HG02571 (cell line): Measurements from ENCODE around the gene GREB1L.

Experiments used
- ATAC-seq: cut with Tn5 transposase; IDR thresholded peaks from one replicate; pipeline ENCODE4 v1.9.1; 2021; ENCODE audit warnings: mild to moderate bottlenecking, moderate library complexity; ENCODE audit not compliant: unreplicated experiment

Gene GREB1L

DNA sequence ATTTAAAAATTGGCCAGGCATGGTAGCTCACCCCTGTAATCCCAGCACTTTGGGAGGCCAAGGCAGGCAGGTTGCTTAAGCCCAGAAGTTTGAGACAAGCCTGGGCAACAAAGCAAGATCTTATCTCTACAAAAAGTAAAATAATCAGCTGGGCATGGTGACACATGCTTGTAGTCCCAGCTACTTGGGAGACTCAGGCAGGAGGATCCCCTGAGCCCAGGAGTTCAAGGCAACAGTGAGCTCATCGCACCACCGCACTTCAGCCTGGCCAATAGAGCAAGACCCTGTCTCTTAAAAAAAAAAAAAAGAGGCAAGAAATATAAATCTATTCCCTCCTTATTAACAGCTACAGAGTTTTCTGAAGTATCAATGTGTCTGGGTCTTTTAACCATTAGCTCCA, 306.6 kb downstream of the GREB1L start:
- no peak for ATAC-seq

DNA sequence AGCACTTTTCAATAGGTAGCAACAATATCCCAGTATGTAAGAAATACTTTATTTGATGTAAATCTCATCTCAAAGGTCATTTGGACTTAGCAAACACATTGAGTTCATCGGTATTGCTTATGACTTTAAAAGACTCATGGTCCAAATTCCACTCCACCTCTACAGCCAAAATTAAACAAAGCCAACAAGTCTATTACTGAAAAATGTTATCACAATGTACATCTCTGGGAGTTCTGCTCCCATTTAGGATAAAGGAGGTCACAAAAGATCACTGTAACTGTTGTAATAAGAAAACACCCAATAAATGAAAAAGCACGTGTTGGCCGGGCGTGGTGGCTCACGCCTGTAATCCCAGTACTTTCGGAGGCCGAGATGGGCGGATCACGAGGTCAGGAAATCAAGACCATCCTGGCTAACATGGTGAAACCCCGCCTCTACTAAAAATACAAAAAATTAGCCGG, 308.5 kb downstream of the GREB1L start:
- ATAC-seq: no peak

DNA sequence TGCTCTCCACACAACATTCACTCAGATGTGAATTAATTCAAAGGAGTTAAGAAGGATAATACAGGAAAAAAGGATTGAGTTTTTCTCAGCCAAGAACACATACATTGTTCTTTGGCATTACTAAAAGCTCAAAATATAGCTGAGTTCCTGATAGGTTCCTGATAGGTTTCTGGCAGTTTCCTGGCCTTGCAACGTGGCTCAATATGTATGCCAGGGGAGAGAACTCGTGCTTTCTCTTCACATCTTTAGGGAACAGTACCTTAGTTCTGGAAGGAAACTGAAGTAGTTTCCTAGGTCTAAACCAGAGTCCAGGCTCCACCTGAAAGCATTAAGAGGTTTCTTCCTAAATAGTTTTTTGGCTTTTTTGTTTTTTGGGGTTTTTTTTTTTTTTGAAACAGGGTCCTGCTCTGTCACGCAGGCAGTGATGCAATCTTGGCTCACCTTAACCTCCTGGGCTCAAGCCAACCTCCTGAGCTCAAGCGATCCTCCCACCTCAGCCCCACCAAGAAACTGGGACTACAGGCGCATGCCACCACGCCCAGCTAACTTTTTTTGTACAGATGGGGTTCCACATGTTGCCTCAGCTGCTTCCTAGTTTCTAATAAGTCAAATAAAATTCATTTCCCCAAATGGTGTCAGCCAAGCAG, 315.7 kb downstream of the GREB1L start:
- no peak for ATAC-seq

DNA sequence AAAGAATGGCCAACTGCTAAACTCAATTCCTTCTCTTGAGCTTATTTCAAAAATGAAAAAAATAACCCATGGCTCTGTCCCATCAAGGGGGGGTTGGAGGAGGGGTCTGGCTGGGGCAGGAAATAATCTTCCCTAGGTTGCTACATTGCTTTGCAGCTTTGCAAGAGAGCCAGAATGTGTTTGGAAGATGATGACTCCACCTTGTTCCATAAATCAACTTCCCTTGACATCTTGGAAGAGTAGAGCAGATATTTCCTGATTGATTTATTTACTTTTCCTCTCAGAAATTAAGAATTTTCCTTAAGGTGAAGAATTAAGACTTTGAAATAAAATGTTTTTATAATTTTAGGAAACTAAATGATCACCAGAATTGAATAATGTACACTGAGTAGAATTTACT, 317.2 kb downstream of the GREB1L start:
- no peak for ATAC-seq

DNA sequence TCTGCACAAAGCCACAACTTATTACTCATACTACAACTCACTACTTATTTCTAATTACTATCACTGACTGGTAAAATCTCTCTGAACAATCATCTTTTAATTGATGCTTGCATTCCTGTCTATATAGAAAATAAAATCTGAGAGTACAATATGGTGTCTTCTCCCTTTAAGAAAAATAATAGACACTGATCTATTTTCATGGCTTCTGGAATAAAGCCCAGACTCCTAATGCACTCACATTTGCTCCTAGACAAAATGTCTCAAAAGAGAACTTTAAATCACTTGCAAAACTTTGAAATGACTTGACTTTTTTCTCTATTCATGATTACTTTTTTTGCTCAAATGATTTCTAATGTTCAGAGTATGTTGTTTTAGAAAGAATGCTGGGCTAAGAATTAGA, 329.7 kb downstream of the GREB1L start:
- no peak for ATAC-seq
